Mucosa of stomach (tissue), 1 donor: ENCODE data around the gene TNFAIP1.
"Not testable (repeated sequence)": the region's sequence is repeated elsewhere in the genome, so short reads cannot be mapped to it uniquely, and the experiment has no call there.

Experiments
- H3K27me3 ChIP-seq: one replicate; pipeline ENCODE4 v1.7.0; 2013; ENCODE audit warnings: mild to moderate bottlenecking, low read length; ENCODE audit not compliant: control insufficient read depth, insufficient read depth
- H3K36me3 ChIP-seq: one replicate; pipeline ENCODE4 v1.7.0; 2013; ENCODE audit warnings: low read length; ENCODE audit not compliant: control insufficient read depth, insufficient read depth
- H3K4me1 ChIP-seq: one replicate; pipeline ENCODE4 v1.7.0; 2013; ENCODE audit warnings: mild to moderate bottlenecking, low read length; ENCODE audit not compliant: control insufficient read depth, insufficient read depth
- H3K4me3 ChIP-seq: one replicate; pipeline ENCODE4 v1.7.0; 2013; ENCODE audit warnings: low read length
- H3K9ac ChIP-seq: one replicate; pipeline ENCODE4 v1.7.0; 2013; ENCODE audit warnings: mild to moderate bottlenecking, low read length, moderate library complexity
- H3K9me3 ChIP-seq: one replicate; pipeline ENCODE4 v1.7.0; 2013; ENCODE audit warnings: mild to moderate bottlenecking, low read length, moderate library complexity; ENCODE audit not compliant: control insufficient read depth
- donor health status: Pancreatic carcinoma.

The TNFAIP1 gene, protein sequence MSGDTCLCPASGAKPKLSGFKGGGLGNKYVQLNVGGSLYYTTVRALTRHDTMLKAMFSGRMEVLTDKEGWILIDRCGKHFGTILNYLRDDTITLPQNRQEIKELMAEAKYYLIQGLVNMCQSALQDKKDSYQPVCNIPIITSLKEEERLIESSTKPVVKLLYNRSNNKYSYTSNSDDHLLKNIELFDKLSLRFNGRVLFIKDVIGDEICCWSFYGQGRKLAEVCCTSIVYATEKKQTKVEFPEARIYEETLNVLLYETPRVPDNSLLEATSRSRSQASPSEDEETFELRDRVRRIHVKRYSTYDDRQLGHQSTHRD

DNA sequence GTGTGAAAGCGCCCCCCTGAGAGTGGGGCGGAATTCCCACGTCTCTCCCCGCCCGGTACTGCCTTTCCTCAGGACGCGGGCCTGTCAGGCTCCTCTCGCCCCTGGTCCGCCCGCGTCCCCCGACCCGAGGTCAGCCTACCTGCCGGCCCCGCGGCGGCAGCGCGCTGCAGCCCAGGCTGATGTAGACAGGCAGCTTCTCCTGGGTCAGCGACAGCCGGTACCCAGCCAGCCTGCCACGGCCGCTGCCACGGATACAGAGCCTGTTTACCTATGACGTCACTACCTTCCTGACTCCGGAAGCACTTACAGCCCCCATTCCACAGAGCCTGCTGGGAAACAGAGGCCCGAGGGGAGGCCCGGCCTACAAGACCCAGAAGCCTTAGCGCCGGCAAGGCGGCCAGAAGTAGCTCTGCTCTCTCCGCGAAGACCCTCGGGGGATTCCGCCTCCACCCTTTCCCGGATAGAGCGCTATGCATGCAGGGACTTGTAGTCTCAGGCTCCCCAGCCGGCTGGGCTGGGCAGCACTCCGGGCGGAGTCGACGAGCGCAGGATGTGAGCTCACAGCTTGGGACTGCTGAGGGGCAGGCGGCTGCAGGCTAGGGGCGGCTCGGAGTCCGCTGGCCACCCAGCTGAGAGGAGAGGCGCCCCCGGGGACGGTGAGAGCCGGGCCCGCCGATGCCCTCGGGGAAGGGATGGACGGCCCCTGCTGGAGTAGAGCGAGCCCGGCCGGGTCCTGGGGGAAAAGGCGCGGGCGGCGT, at the start of gene TNFAIP1, which contains the start of gene IFT20:
Gene TNFAIP1 (plus strand): TSS at position 561 of the 758 bp plus-strand sequence. CDS start 3,761 bp downstream, outside the sequence.
Gene IFT20 (minus strand): TSS at position 272 of the 758 bp plus-strand sequence. CDS start 3,487 bp downstream, outside the sequence.
- peaks cover 19% of the 10 kb centered on the region for H3K4me1 ChIP-seq
- H3K27me3 ChIP-seq, result no peaks in the 10 kb centered on the region
- H3K36me3 ChIP-seq, result peaks cover 13% of the 10 kb centered on the region
- H3K9me3 ChIP-seq, result no peaks in the 10 kb centered on the region
- H3K4me3 ChIP-seq, result peak within 1 kb of the TSS; percentile 86
- H3K9ac ChIP-seq, result peak within 1 kb of the TSS; percentile 75

DNA sequence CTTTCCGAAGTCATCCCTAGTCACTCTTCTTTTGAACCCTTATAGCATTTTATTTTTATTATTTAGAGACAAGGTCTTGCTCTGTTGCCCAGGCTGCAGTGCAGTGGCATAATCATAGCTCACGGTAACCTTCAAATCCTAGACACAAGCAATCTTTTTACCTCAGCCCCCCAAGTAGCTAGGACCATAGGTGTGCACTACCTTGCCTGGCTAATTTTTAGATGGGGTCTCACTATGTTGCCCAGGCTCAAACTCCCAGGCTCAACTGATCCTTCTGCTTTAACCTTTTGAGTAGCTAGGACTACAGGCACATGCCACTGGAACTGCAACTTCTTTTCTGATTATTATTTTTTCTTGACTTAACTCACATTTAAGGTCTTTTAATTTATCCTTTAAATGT, 49.6 kb upstream of the TNFAIP1 start:
- Histone ChIP-seq H3K4me3 (no peak overlapping the region), H3K36me3 (no peaks in the 10 kb centered on the region), H3K4me1 (no peaks in the 10 kb centered on the region), H3K9ac (no peak overlapping the region), H3K27me3 (no peaks in the 10 kb centered on the region), H3K9me3 (no peaks in the 10 kb centered on the region)

DNA sequence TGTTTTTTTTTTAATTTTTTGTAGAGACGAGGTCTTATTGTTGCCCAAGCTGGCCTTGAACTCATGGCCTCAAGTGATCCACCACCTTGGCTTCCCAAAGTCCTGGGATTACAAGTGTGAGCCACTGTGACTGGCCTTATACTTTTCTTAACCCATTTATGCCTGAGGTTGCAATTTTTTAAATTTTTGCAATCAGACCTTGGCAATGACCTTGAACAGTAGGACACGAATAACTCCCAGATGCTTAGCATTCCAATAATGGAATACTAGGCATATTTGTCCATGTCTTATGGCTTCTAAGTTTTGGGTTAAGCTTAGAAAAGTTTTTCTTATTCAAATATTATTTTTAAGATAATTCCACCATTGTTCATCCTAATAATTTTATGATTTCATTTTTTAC, 44.9 kb upstream of the TNFAIP1 start:
- no peaks in the 10 kb centered on the region for H3K9me3 ChIP-seq
- H3K27me3 ChIP-seq, result no peaks in the 10 kb centered on the region
- H3K36me3 ChIP-seq, result no peaks in the 10 kb centered on the region
- no peak overlapping the region for H3K4me3 ChIP-seq
- H3K9ac ChIP-seq, result no peak overlapping the region
- H3K4me1 ChIP-seq, result no peaks in the 10 kb centered on the region

DNA sequence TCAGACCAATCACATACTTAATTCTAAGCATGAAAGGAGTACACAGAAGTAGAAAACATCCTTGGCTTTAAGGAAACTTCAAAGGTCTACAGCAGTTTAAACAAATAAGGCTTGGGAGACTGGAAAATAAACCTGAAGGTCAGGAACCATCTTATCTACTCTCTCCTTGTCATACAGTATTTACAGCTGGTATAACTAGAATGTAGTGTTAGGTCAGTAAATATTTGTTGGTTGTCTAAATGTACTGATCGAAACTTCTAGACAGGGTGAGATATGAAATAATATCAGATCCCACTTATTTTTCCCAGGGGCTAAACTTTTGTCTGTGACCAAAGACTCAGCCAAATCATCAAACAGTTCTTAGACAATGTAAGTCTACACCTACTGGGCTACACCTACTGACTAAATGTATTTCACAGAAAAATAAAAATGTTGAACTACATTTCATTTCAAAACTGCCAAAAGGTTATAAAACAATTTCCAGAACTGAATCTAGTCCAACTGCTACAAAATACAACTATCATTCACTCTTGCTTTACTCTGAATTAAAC, 43.7 kb upstream of the TNFAIP1 start:
- Histone ChIP-seq H3K4me3 (no peak overlapping the region), H3K36me3 (no peaks in the 10 kb centered on the region), H3K9me3 (no peaks in the 10 kb centered on the region), H3K27me3 (no peaks in the 10 kb centered on the region), H3K9ac (no peak overlapping the region), H3K4me1 (no peaks in the 10 kb centered on the region)

DNA sequence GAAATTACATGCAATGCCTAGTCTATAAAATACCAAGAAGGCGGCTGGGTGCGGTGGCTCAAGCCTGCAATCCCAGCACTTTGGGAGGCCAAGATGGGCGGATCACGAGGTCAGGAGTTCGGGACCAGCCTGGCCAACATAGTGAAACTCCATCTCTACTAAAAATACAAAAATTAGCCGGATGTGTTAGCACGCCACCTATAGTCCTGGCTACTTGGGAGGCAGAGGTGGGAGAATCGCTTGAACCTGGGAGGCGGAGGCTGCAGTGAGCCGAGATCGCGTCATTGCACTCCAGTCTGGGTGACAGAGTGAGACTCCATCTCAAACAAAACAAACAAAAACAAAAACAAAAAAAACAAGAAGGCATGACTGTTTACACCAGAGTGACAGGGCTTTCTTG, 42.7 kb upstream of the TNFAIP1 start:
- H3K9ac ChIP-seq, H3K27me3 ChIP-seq, H3K4me1 ChIP-seq, H3K9me3 ChIP-seq, H3K36me3 ChIP-seq, H3K4me3 ChIP-seq: not testable (repeated sequence)

DNA sequence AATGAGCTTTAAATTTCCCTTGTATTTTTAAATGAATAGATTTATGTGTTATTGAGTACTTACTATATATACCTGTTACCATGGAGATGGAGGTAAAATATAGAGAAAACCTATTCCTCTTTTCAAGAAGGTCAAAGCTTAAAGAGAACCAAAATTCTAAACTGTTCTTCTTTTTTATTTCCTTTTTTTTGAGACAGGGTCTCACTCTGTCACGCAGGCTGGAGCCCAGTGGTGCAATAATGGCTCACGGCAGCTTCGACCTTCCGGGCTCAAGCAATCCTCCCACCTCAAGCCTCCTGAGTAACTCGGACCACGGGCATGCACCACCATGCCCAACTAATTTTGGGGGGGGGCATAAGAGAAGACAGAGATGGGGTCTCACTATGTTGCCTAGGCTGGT, 41.6 kb upstream of the TNFAIP1 start:
- Histone ChIP-seq H3K4me1 (no peaks in the 10 kb centered on the region), H3K4me3 (no peak overlapping the region), H3K9me3 (no peaks in the 10 kb centered on the region), H3K27me3 (no peaks in the 10 kb centered on the region), H3K9ac (no peak overlapping the region), H3K36me3 (no peaks in the 10 kb centered on the region)

DNA sequence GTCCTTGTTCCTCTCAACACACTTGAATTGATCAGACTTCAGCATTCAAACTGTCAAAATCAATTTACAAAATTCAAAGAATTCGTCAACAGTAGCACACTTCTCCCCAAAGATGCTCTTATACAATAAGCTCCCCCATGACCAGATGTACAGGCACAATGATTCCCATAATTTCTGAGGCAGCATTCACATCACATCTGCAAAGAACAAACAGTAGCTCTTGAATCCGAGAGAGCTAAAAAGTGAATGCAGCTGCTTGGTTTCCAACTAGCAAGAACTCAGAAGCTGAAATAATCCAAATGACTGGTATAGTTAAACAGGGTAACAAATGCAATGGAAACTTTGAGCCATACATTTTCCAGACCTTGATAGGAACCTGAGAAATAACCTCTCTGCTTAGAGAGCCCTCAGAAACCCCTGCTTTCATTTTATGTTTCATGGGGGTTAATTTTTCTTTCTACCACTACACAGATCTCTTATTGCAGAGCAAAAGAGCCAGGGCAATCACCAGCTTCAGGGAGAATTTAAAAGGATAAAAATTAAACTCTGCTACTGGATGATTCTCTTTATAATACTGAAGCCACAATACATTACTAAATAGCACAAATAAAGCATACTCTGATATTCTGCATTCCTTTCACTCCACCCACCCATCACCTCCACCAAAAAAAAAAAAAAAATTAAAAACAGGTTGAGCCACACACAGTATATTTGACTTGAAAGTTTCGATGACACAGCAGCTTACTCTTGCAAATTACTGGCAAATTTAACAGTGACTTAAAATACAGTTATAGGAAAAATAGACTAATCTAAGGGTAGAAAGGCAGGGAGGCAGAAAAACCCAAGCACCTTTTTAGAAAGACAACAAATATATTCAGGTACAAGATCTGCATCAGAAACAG, 39.6 kb upstream of the TNFAIP1 start:
- Histone ChIP-seq H3K9ac (no peak overlapping the region), H3K4me3 (no peak overlapping the region), H3K9me3 (no peaks in the 10 kb centered on the region), H3K4me1 (no peaks in the 10 kb centered on the region), H3K36me3 (no peaks in the 10 kb centered on the region), H3K27me3 (no peaks in the 10 kb centered on the region)

DNA sequence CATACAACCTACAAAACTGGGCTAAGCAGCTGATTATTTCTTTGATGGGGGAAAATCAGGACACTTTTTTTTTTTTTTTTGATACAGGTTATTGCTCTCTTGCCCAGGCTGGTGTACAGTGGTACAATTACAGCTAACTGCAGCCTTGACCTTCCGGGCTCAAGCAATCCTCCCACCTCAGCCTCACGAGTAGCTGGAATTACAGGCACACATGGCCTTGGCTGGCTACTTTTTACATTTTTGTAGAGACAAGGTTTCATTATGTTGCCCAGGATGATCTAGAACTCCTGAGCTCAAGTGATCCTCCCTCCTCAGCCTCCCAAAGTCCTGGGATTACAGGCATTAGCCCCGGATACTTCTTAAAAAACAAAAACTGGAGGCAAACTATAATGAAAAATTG, 37.1 kb upstream of the TNFAIP1 start:
- H3K9ac ChIP-seq, result no peak overlapping the region
- H3K27me3 ChIP-seq, result no peaks in the 10 kb centered on the region
- no peaks in the 10 kb centered on the region for H3K36me3 ChIP-seq
- H3K4me3 ChIP-seq, result no peak overlapping the region
- no peaks in the 10 kb centered on the region for H3K9me3 ChIP-seq
- no peaks in the 10 kb centered on the region for H3K4me1 ChIP-seq

DNA sequence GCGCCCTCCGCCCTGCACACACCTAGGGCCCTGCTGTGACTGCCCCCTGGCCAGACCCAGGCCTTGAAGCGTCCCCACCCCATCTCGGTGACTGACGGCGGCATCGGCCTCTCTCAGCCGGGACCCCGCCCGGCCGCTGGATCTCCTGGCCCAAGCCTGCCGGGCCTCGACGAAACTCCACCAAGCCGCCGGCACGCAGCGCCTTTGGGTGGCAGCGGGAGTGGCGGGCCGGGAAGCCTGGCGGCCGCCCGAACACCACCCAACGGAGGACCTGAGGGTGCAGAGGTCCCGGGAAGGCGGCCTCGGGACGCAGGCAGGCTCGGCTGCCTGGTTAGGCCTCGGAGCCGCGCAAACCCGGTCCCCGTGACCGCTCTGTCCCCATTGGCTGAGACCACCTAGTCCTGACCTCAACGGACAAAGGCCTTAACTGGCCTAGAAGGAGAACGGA, 28.6 kb upstream of the TNFAIP1 start:
- no peak overlapping the region for H3K4me3 ChIP-seq
- H3K36me3 ChIP-seq, result no peaks in the 10 kb centered on the region
- no peak overlapping the region for H3K9ac ChIP-seq
- H3K9me3 ChIP-seq, result no peaks in the 10 kb centered on the region
- H3K27me3 ChIP-seq, result peaks cover 14% of the 10 kb centered on the region
- no peaks in the 10 kb centered on the region for H3K4me1 ChIP-seq

DNA sequence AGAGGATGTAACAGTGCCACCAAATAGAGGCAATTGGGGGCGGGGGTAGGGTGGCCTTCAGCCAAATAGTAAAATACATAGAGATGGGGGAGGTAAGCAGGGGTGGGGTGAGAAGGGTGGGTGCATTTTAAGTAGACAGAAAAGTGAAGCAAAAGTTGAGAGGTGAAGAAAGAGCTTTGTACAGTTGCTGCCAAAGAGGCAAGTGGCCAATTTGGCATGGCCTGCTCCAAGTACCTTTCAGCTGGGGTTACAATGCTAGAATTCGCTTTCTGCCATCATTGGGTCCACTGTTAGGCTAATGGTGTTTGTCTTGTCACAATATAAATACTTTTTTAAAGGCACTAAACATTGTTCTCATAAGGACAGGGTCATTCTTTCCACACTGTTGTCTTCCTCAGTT, 21.7 kb upstream of the TNFAIP1 start:
- H3K4me3 ChIP-seq, result no peak overlapping the region
- H3K9me3 ChIP-seq, result no peaks in the 10 kb centered on the region
- H3K27me3 ChIP-seq, result no peaks in the 10 kb centered on the region
- no peak overlapping the region for H3K9ac ChIP-seq
- no peaks in the 10 kb centered on the region for H3K36me3 ChIP-seq
- H3K4me1 ChIP-seq, result peaks cover 16% of the 10 kb centered on the region

DNA sequence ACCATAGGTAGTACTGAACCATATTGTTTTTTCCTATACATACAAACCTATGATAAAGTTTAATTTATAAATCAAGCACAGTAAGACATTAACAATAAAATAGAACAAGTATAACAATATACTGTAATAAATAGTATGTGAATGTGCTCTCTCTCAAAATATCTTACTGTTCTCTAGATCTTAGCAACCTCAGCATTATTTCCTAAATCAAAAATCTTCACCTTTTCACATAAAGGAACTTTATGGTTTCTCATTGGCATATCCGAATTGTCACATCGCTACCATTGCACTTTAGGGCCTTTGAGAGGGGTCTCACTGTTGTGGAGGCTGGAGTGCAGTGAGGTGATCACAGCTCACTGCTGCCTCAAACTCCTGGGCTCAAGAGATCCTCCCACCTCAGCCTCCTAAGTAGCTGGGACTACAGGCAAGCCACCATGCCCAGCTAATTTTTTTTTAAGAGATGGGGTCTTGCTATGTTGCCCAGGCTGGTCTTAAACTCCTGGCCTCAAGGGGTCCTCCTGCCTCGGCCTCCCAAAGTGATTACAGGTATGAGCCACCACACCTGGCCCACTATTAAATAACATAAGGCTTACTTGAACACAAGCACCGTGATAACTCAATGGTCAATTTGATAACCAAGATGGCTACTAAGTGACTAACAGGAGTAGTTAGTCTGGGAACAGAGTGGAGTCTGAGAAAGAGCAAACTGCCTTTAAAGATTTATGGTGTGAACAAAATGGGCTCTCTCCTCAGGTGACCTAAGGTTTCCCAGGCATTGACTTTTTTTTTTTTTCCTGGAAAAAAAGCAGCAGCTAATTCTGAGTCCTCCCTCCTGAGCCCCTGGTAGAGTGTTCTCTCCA, 19.5 kb upstream of the TNFAIP1 start:
- Histone ChIP-seq H3K4me3 (no peak overlapping the region), H3K9ac (no peak overlapping the region), H3K9me3 (no peaks in the 10 kb centered on the region), H3K27me3 (no peaks in the 10 kb centered on the region), H3K4me1 (peaks cover 27% of the 10 kb centered on the region), H3K36me3 (no peaks in the 10 kb centered on the region)
